ENCODE results near the gene FAM170B.

GRCh38 chr10:49104323-49104722 is 29.5 kb downstream of the FAM170B start:
- TF ChIP-seq CTCF (IDR thresholded peaks at IDR 0.05) (no peak), PBX3 (IDR thresholded peaks at IDR 0.05) (no peak), EZH2phosphoT487 (IDR thresholded peaks at IDR 0.05; ENCODE audit: borderline replicate concordance, low read depth) (no peak), POLR2AphosphoS5 (IDR thresholded peaks at IDR 0.05; ENCODE audit: low read depth, low read length) (no peak), RAD21 (IDR thresholded peaks at IDR 0.05; ENCODE audit: low read length) (no peak), GABPA (IDR thresholded peaks at IDR 0.05; ENCODE audit: low read depth) (no peak), ELF1 (IDR thresholded peaks at IDR 0.05) (no peak), USF2 (IDR thresholded peaks at IDR 0.05; ENCODE audit: borderline replicate concordance, low read depth, low read length) (no peak), JUND (IDR thresholded peaks at IDR 0.05) (no peak)

Measured in SK-N-SH (cell line).